Chondrocyte (in vitro differentiated cells): ENCODE results near the gene LMF1. TPM values are rescaled to one million over a fixed set of nuclear protein-coding genes. Genes with fewer than 3 reads are reported as not detected.

ENCODE experiments used
- DNase-seq: peaks from one replicate; pipeline ENCODE4 v3.0.0; 2021; ENCODE audit warnings: mixed read lengths, low spot score
- H3K27ac Mint-ChIP-seq: one replicate; pipeline ENCODE4 v1.8.0; 2021; ENCODE audit warnings: mild to moderate bottlenecking, moderate library complexity, mixed read lengths; ENCODE audit not compliant: unreplicated experiment
- H3K27me3 Mint-ChIP-seq: 2 replicates; pipeline ENCODE4 v1.8.0; 2021; ENCODE audit warnings: low read depth, mixed read lengths
- H3K36me3 Mint-ChIP-seq: 2 replicates; pipeline ENCODE4 v1.8.0; 2021; ENCODE audit warnings: low read depth, mixed read lengths
- H3K4me1 Mint-ChIP-seq: 2 replicates; pipeline ENCODE4 v1.8.0; 2021; ENCODE audit warnings: low read depth, mild to moderate bottlenecking, mixed read lengths
- H3K4me3 Mint-ChIP-seq: one replicate; pipeline ENCODE4 v1.8.0; 2021; ENCODE audit warnings: mild to moderate bottlenecking, moderate library complexity, mixed read lengths; ENCODE audit not compliant: unreplicated experiment
- H3K9me3 Mint-ChIP-seq: 2 replicates; pipeline ENCODE4 v1.8.0; 2021; ENCODE audit warnings: low read depth, mixed read lengths
- total RNA-seq: library from RNA; stranded (reverse); gene quantifications from 3 replicates; pipeline ENCODE4 v1.2.1, GENCODE V29; 2021
- TF ChIP-seq, protein P1 (sequence below): fragments of 200-600 bp; sonication (generic); IDR thresholded peaks from 2 replicates; pipeline ENCODE4 v1.5.0; 2021; ENCODE audit warnings: antibody characterized with exemption, mild to moderate bottlenecking, moderate library complexity

LMF1 gene
- total RNA-seq, 1 donor from 2014 or later, result 21.6 TPM

DNA sequence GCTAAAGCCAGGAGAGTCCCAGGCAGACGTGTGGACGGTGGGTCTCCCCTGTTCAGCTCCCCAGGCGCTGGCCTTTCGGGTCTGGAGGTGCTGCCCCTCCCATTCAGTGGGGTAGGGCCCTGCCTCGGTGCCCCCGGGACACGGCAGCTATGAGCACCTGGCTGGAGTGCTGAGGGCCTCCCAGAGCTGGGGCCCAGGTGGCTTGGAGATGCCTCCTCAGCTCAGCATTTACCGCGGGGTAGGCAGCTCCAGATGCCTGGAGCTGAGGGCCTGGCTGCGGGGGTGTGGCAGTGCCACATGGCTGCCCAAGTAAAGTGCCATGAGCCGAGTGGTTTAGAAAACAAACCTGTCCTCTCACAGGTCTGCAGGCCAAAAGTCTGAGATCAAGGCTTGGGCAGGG, 30.3 kb upstream of the LMF1 start:
- TF ChIP-seq, protein P1, sequence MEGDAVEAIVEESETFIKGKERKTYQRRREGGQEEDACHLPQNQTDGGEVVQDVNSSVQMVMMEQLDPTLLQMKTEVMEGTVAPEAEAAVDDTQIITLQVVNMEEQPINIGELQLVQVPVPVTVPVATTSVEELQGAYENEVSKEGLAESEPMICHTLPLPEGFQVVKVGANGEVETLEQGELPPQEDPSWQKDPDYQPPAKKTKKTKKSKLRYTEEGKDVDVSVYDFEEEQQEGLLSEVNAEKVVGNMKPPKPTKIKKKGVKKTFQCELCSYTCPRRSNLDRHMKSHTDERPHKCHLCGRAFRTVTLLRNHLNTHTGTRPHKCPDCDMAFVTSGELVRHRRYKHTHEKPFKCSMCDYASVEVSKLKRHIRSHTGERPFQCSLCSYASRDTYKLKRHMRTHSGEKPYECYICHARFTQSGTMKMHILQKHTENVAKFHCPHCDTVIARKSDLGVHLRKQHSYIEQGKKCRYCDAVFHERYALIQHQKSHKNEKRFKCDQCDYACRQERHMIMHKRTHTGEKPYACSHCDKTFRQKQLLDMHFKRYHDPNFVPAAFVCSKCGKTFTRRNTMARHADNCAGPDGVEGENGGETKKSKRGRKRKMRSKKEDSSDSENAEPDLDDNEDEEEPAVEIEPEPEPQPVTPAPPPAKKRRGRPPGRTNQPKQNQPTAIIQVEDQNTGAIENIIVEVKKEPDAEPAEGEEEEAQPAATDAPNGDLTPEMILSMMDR, result no peak
- Mint-ChIP-seq H3K9me3 (peaks cover 3% of the 10 kb centered on the region), H3K27me3 (peaks cover 11% of the 10 kb centered on the region), H3K27ac (no peak overlapping the region), H3K4me3 (no peak overlapping the region), H3K36me3 (peaks cover 2% of the 10 kb centered on the region), H3K4me1 (peaks cover 25% of the 10 kb centered on the region)
- no peak for DNase-seq

DNA sequence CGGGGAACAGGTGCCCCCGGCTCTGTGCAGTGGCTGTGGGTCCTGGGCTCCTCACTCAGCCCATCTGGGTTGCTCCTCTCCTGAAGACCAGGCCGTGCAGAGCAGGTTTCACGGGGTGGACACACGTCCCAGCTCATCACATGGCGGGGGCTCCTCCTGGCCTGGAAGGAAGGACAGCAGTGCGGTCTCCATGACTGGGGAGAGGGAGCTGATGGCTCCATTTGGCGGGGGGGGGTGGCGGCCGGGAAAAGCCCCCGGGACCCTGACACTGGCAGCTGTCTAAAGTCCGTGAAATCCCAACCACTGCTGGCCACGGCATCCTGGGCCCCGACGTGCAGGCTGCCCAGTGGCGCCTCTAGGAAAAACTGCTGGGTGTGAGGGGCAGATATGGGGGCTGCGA, 29.8 kb upstream of the LMF1 start:
- TF ChIP-seq, protein P1, result no peak
- no peak overlapping the region for H3K27ac Mint-ChIP-seq
- peaks cover 3% of the 10 kb centered on the region for H3K9me3 Mint-ChIP-seq
- H3K4me1 Mint-ChIP-seq, result peaks cover 28% of the 10 kb centered on the region
- peaks cover 6% of the 10 kb centered on the region for H3K27me3 Mint-ChIP-seq
- H3K36me3 Mint-ChIP-seq, result peaks cover 2% of the 10 kb centered on the region
- no peak overlapping the region for H3K4me3 Mint-ChIP-seq
- no peak for DNase-seq

DNA sequence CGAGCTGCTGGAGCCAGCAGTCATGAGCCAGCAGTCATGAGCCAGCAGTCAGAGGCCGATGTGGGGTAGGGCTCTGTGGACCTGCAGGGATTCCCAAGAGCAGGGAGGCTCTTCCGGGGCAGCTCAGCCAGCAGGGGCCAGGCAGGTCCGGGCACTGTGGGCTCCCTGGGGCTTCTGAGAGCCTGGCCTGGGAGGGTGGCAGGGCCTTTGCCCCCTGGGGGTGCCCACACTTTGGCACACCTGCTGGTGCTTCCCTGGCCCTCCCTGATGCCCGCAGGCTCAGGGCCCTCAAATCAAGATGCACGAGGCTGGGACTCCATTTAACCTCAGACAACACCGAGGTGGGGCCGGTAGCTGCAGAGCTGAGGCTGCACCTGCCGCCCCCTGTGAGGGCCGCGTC, 28.9 kb upstream of the LMF1 start:
- Mint-ChIP-seq H3K4me1 (peaks cover 28% of the 10 kb centered on the region), H3K9me3 (peaks cover 3% of the 10 kb centered on the region), H3K4me3 (no peak overlapping the region)

DNA sequence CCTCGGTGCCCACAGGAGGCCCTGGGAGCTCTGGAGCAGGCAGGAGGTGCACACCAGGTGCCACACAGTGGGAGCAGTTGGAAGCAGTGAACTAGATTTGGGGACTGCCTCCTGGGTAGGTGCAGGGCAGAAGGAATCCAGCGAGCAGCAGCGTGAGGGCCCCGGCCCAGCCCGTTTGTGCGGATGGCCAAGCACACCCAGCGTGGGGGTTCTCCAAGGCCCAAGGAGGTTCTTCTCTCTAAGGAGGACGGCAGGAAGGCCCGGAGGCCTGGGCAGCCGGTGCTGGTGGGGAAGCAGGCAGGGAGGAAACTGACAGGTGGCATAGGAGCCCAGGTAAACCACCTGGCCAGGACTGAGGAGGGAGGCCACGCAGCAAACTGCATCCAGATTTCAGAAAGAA, 27.8 kb upstream of the LMF1 start:
- Mint-ChIP-seq H3K9me3 (peaks cover 3% of the 10 kb centered on the region), H3K27ac (no peak overlapping the region), H3K4me1 (peaks cover 25% of the 10 kb centered on the region), H3K4me3 (no peak overlapping the region), H3K36me3 (peaks cover 2% of the 10 kb centered on the region), H3K27me3 (peaks cover 6% of the 10 kb centered on the region)
- TF ChIP-seq, protein P1, result no peak
- DNase-seq, result no peak

More for the DNA sequence above, 28.9 kb upstream of the LMF1 start:
- no peak overlapping the region for H3K27ac Mint-ChIP-seq
- peaks cover 2% of the 10 kb centered on the region for H3K36me3 Mint-ChIP-seq
- TF ChIP-seq, protein P1, result no peak
- H3K27me3 Mint-ChIP-seq, result peaks cover 6% of the 10 kb centered on the region
- no peak for DNase-seq

DNA sequence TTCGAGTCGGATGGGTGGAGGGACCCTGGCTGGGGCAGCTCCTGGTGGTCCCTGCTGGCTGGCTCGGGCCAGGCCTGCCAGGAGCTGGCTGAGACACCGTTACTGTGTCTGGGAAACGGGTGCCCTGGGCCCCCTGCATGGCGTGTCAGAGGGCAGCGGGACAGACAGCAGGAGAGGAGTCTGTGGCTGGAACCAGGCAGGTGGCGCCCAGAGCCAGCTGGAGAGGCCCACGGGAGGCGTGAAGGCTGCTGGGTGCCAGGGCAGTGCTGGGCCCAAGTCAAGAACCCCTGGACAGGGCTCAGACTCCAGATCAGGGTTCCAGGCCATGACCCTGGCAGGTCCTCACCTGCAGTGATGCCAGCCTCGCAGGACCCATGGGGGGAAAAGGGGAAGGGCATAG, 27.4 kb upstream of the LMF1 start:
- TF ChIP-seq, protein P1, result no peak
- H3K36me3 Mint-ChIP-seq, result peaks cover 2% of the 10 kb centered on the region
- H3K27ac Mint-ChIP-seq, result no peak overlapping the region
- H3K9me3 Mint-ChIP-seq, result peaks cover 3% of the 10 kb centered on the region
- H3K4me1 Mint-ChIP-seq, result peaks cover 25% of the 10 kb centered on the region
- no peak for DNase-seq
- peaks cover 6% of the 10 kb centered on the region for H3K27me3 Mint-ChIP-seq
- H3K4me3 Mint-ChIP-seq, result no peak overlapping the region
